B cell (primary cell): Measurements from ENCODE around the gene FCHO2. TPM values are rescaled to one million over a fixed set of nuclear protein-coding genes. Genes with fewer than 3 reads are reported as not detected.

ENCODE experiments used
- ATAC-seq: fragments of 200-7000 bp; cut with Tn5 transposase; one replicate; pipeline ENCODE4 v1.10.0; 2021; ENCODE audit warnings: low read depth, mild to moderate bottlenecking, moderate number of reproducible peaks, moderate library complexity
- CTCF ChIA-PET: fragments of 350-600 bp; sonication (Branson Sonifier 250); formaldehyde crosslinking; loops from one replicate; lab custom pipeline; 2021; ENCODE audit warnings: antibody characterized with exemption, inconsistent platforms; lab: Charles Lee
- POLR2A ChIA-PET: fragments of 350-600 bp; sonication (Branson Sonifier 250); formaldehyde crosslinking; loops from one replicate; lab custom pipeline; 2021; ENCODE audit warnings: antibody characterized with exemption; lab: Charles Lee
- DNase-seq: peaks from one replicate; pipeline ENCODE4 v3.0.0; 2013
- H2AFZ ChIP-seq: 2 replicates; pipeline ENCODE4 v1.6.1; 2012; ENCODE audit warnings: mild to moderate bottlenecking, low read depth, low read length; ENCODE audit not compliant: insufficient read depth, poor library complexity, severe bottlenecking
- H3K27ac ChIP-seq, 2 donors: 1 replicate in 1 of 2; 2 replicates in 1 of 2; pipeline ENCODE4 v1.5.1; 2012 to 2013; ENCODE audit warnings: low read length in 2 of 2, mild to moderate bottlenecking in 2 of 2, moderate library complexity in 1 of 2
- H3K27me3 ChIP-seq, 4 experiments: fragments of 200-600 bp in 1 of 4; sonication (generic) in 1 of 4; replicated peaks in 1 of 4; 1 replicate in 2 of 4; 2 replicates in 2 of 4; pipeline versions ENCODE4 v1.6.1 to v1.7.0; 2013 to 2016; ENCODE audit warnings: low read length in 3 of 4, mild to moderate bottlenecking in 2 of 4, mixed read lengths in 1 of 4, moderate library complexity in 1 of 4; ENCODE audit not compliant: insufficient read depth in 4 of 4, control insufficient read depth in 3 of 4; ENCODE audit errors: control extremely low read depth in 1 of 4
- H3K36me3 ChIP-seq, 2 experiments: replicated peaks in 1 of 2; 1 replicate in 1 of 2; 2 replicates in 1 of 2; pipeline versions ENCODE4 v1.6.1 to v1.7.1; 2013; ENCODE audit warnings: low read length in 1 of 2; ENCODE audit not compliant: insufficient read depth in 2 of 2, control insufficient read depth in 1 of 2; ENCODE audit errors: control extremely low read depth in 1 of 2, extremely low read depth in 1 of 2
- H3K4me1 ChIP-seq, 2 donors: fragments of 200-600 bp in 1 of 2; sonication (generic) in 1 of 2; 1 replicate in 1 of 2; 2 replicates in 1 of 2; pipeline versions ENCODE4 v1.5.1 to v1.6.1; 2013 to 2017; ENCODE audit warnings: low read length in 2 of 2; ENCODE audit not compliant: control insufficient read depth in 2 of 2, insufficient read depth in 2 of 2
- H3K4me2 ChIP-seq: replicated peaks from 2 replicates; pipeline ENCODE3; 2012; ENCODE audit warnings: mild to moderate bottlenecking, low read depth, low read length; ENCODE audit not compliant: poor library complexity, severe bottlenecking
- H3K4me3 ChIP-seq, 5 experiments: fragments of 200-600 bp in 1 of 5; sonication (generic) in 1 of 5; 1 replicate in 3 of 5; 2 replicates in 2 of 5; pipeline versions ENCODE4 v1.5.1 to v1.7.0; 2011 to 2016; ENCODE audit warnings: low read length in 4 of 5, mild to moderate bottlenecking in 4 of 5, low read depth in 2 of 5, control low read depth in 1 of 5, moderate library complexity in 1 of 5; ENCODE audit not compliant: insufficient read depth in 1 of 5; ENCODE audit errors: control extremely low read depth in 1 of 5, extremely low read depth in 1 of 5
- H3K79me2 ChIP-seq: fragments of 200-600 bp; sonication (generic); one replicate; pipeline ENCODE4 v1.6.0; 2016; ENCODE audit warnings: low read length; ENCODE audit not compliant: control insufficient read depth, insufficient read depth
- H3K9ac ChIP-seq: fragments of 200-600 bp; sonication (generic); 2 replicates; pipeline ENCODE4 v1.6.1; 2017; ENCODE audit warnings: mild to moderate bottlenecking, low read length, moderate library complexity
- H3K9me3 ChIP-seq, 3 donors: one replicate each; pipeline versions ENCODE4 v1.6.1 to v1.7.1; 2013; ENCODE audit warnings: low read length in 2 of 3; ENCODE audit not compliant: control insufficient read depth in 2 of 3, insufficient read depth in 1 of 3; ENCODE audit errors: control extremely low read depth in 1 of 3
- H4K20me1 ChIP-seq: 2 replicates; pipeline ENCODE4 v1.6.0; 2012; ENCODE audit warnings: mild to moderate bottlenecking, low read length; ENCODE audit not compliant: insufficient read depth, control insufficient read depth, poor library complexity, severe bottlenecking
- H3K27ac Mint-ChIP-seq: one replicate; pipeline ENCODE4 v1.8.0; 2021; ENCODE audit warnings: mixed read lengths
- H3K27me3 Mint-ChIP-seq: one replicate; pipeline ENCODE4 v1.8.0; 2021; ENCODE audit warnings: mixed read lengths
- H3K4me1 Mint-ChIP-seq: one replicate; pipeline ENCODE4 v1.8.0; 2021; ENCODE audit warnings: mixed read lengths
- H3K4me3 Mint-ChIP-seq: one replicate; pipeline ENCODE4 v1.8.0; 2021; ENCODE audit warnings: mixed read lengths
- H3K9me3 Mint-ChIP-seq: one replicate; pipeline ENCODE4 v1.8.0; 2022; ENCODE audit warnings: mixed read lengths; ENCODE audit not compliant: insufficient read depth
- CTCF ChIP-seq: fragments of 200-600 bp; IDR thresholded peaks from one replicate; pipeline ENCODE4 v1.8.0; 2022; ENCODE audit warnings: antibody characterized with exemption, mild to moderate bottlenecking
- EZH2 ChIP-seq: IDR thresholded peaks from 2 replicates; pipeline ENCODE4 v1.6.1; 2012; ENCODE audit warnings: borderline replicate concordance, low read depth, mild to moderate bottlenecking, moderate library complexity, low read length; ENCODE audit not compliant: insufficient read depth, poor library complexity, severe bottlenecking
- intact Hi-C: fragments of 100-400 bp; cut with micrococcal nuclease; formaldehyde crosslinking; loops from one replicate; pipeline ENCODE4 v1.10.0; 2022
- polyA plus RNA-seq: library from polyadenylated mRNA; depleted of rRNA; stranded (reverse); fragments of >200 nt; gene quantifications from 2 replicates; pipeline ENCODE4 v1.2.3, GENCODE V29; 2012
- total RNA-seq, 2 donors: library from RNA; stranded (reverse); fragments of 120-200 nt in 1 of 2; gene quantifications; 1 replicate in 1 of 2; 2 replicates in 1 of 2; pipeline versions ENCODE4 v1.2.3 to v1.2.4, GENCODE V29; 2013 to 2022

The FCHO2 gene
- total and polyA plus RNA-seq, 2 donors (not counting 1 experiment from before 2014, with no cell fraction given), result 1.5 to 11.0 TPM

- Histone ChIP-seq H4K20me1 (no peaks in the 10 kb centered on the region), H3K9me3 (no peaks in the 10 kb centered on the region), H3K36me3 (no peaks in the 10 kb centered on the region), H3K9ac (no peak overlapping the region), H3K4me3 (no peak overlapping the region), H3K27ac (no peak overlapping the region), H3K4me1 (no peaks in the 10 kb centered on the region), H3K27me3 (no peaks in the 10 kb centered on the region), H2AFZ (no peak overlapping the region), H3K79me2 (no peaks in the 10 kb centered on the region), H3K4me2 (no peak overlapping the region)
- no peaks in the 10 kb centered on the region for H3K9me3 Mint-ChIP-seq
- intact Hi-C loops, result no loop called here
- ChIA-PET CTCF (no interaction called here), POLR2A (no interaction called here)
- H3K4me3 Mint-ChIP-seq, result no peak overlapping the region
- no peaks in the 10 kb centered on the region for H3K27me3 Mint-ChIP-seq
- ATAC-seq, result no peak
- TF ChIP-seq CTCF (no peak), EZH2 (no peak)
- no peak overlapping the region for H3K27ac Mint-ChIP-seq
- DNase-seq, result no peak
- H3K4me1 Mint-ChIP-seq, result no peaks in the 10 kb centered on the region
Observed at GRCh38 chr5:73039082-73039481, 83.2 kb downstream of the FCHO2 start.

- ATAC-seq (no peak), DNase-seq (no peak)
- no peaks in the 10 kb centered on the region for H3K79me2 ChIP-seq
- H3K9ac ChIP-seq, result no peak overlapping the region
- H3K27me3 Mint-ChIP-seq, result no peaks in the 10 kb centered on the region
- no peaks in the 10 kb centered on the region for H3K4me1 ChIP-seq
- H4K20me1 ChIP-seq, result no peaks in the 10 kb centered on the region
- H3K4me3 Mint-ChIP-seq, result no peak overlapping the region
- no peaks in the 10 kb centered on the region for H3K4me1 Mint-ChIP-seq
- no peak overlapping the region for H2AFZ ChIP-seq
- intact Hi-C loops, result no loop called here
- no peak overlapping the region for H3K4me2 ChIP-seq
- H3K27ac Mint-ChIP-seq, result no peak overlapping the region
- H3K9me3 ChIP-seq, result peaks cover 0 to 4% (median 0%) of the 10 kb centered on the region in 3 donors
- H3K36me3 ChIP-seq, result no peaks in the 10 kb centered on the region
- H3K4me3 ChIP-seq, result no peak overlapping the region
- no peaks in the 10 kb centered on the region for H3K9me3 Mint-ChIP-seq
- CTCF ChIA-PET, result no interaction called here
- H3K27me3 ChIP-seq, result no peaks in the 10 kb centered on the region
- TF ChIP-seq CTCF (no peak), EZH2 (no peak)
- POLR2A ChIA-PET, result no interaction called here
- H3K27ac ChIP-seq, result no peak overlapping the region
Observed at GRCh38 chr5:73042993-73043392, 87.2 kb downstream of the FCHO2 start.
